Measurements from ENCODE around the gene TCERG1L.

DNA sequence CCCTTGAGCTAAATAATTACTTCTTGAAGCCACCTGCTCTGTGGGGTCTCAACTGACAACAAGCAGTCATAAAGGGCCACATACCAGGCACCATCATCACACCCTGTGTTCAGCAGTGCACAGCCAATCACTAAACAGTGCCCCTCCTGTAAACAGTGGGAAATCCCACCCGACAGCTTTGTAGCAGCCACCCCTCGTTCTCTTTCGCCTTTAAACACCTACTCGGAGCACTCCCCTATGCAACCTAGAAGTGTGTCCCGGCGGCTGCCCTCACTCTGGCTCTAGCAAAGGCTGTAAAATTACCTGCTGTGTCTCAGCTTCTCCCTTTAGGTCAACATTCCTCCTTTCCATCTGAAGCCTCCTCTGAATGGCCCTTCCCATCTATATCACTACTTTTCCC lies 111.9 kb downstream of the TCERG1L start:
- TF ChIP-seq, protein P1, sequence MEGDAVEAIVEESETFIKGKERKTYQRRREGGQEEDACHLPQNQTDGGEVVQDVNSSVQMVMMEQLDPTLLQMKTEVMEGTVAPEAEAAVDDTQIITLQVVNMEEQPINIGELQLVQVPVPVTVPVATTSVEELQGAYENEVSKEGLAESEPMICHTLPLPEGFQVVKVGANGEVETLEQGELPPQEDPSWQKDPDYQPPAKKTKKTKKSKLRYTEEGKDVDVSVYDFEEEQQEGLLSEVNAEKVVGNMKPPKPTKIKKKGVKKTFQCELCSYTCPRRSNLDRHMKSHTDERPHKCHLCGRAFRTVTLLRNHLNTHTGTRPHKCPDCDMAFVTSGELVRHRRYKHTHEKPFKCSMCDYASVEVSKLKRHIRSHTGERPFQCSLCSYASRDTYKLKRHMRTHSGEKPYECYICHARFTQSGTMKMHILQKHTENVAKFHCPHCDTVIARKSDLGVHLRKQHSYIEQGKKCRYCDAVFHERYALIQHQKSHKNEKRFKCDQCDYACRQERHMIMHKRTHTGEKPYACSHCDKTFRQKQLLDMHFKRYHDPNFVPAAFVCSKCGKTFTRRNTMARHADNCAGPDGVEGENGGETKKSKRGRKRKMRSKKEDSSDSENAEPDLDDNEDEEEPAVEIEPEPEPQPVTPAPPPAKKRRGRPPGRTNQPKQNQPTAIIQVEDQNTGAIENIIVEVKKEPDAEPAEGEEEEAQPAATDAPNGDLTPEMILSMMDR (IDR thresholded peaks at IDR 0.05; ENCODE audit: insufficient read depth, low read length, poor library complexity, severe bottlenecking), result no peak
- TF ChIP-seq EZH2phosphoT487 (conservative IDR thresholded peaks at IDR 0.05; ENCODE audit: low read length), result no peak

All from SU-DHL-6 (cell line).